GM13977 (cell line): ENCODE results near the gene CECR2.
"Not testable (repeated sequence)": the region's sequence is repeated elsewhere in the genome, so short reads cannot be mapped to it uniquely, and the experiment has no call there.

ENCODE experiments used
- DNase-seq: peaks from one replicate; pipeline ENCODE4 v3.0.0; 2012; ENCODE audit warnings: low spot score
- CTCF ChIP-seq: IDR thresholded peaks from 2 replicates; pipeline ENCODE4 v1.5.1; 2012; ENCODE audit warnings: mild to moderate bottlenecking, control low read depth; ENCODE audit not compliant: insufficient read depth; ENCODE audit errors: extremely low read depth, missing control alignments
- in situ Hi-C: fragments of 300-500 bp; cut with MboI; formaldehyde crosslinking; loops from one replicate; pipeline ENCODE4 v1.12.0; 2022; ENCODE audit warnings: low sequenced_read_pairs, low pct_unique_long_range_greater_than_20kb, mixed read lengths, inconsistent platforms; ENCODE audit not compliant: unreplicated experiment

CECR2 gene

GRCh38 chr22:17518406-17518805 lies 149.1 kb downstream of the CECR2 start:
- in situ Hi-C loops: no loop called here
- TF ChIP-seq CTCF: no peak
- no peak for DNase-seq

DNA sequence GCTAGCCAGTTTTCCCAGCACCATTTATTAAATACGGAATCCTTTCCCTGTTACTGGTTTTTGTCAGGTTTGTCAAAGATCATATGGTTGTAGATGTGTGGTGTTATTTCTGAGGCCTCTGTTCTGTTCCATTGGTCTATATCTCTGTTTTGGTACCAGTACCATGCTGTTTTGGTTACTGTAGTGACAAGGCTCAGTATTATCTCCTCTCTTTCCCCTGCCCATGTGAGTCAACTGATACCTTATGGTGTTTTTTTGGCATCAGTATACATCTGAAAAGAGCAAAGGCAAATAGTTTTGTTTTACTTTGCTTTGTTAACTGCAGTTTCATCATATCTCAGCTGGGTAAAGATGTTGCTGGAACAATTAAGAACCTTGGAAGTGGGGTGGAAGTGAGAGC lies 152.7 kb downstream of the CECR2 start:
- DNase-seq, in situ Hi-C loops: not testable (repeated sequence)

DNA sequence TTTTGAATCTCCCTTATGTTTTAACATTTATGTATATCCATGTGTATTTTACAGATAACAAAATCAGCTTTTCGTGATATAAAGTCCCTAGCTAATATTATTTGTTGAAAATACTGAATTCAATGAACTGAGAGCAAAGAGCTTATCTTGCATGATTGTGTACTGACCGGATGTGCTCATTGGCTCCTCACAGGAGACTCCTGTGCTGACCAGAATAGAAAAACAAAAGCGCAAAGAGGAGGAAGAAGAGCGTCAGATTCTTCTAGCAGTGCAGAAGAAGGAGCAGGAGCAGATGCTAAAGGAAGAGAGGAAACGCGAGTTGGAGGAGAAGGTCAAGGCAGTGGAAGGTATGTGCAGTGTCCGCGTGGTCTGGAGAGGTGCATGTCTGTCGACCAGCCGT lies 154.7 kb downstream of the CECR2 start:
- no peak for TF ChIP-seq CTCF
- no peak for DNase-seq
- in situ Hi-C loops: no loop called here

DNA sequence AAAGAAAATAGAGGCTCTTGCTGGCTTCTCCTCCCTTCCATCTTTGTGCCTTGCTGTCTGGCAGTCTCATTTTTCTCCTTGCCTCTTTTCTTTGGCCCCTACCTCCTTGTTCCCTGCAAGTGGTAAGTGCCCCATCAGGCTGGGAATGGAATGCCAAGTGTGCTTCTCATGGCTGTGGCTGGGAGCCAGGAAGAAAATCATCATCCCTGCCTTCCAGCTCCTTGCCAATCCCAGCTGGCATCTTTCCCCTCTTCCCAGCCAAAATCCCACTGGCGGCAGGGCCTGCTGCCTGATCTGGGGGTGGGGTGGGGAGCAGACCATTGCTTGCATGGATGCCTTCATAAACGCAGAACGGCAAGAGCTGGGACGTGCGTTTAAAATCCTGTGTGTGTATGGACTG lies 167.0 kb downstream of the CECR2 start:
- in situ Hi-C loops: no loop called here
- no peak for TF ChIP-seq CTCF
- no peak for DNase-seq

- in situ Hi-C loops: no loop called here
- no peak for TF ChIP-seq CTCF
These were observed 167.9 kb downstream of the CECR2 start for GRCh38 chr22:17537155-17537554.

DNA sequence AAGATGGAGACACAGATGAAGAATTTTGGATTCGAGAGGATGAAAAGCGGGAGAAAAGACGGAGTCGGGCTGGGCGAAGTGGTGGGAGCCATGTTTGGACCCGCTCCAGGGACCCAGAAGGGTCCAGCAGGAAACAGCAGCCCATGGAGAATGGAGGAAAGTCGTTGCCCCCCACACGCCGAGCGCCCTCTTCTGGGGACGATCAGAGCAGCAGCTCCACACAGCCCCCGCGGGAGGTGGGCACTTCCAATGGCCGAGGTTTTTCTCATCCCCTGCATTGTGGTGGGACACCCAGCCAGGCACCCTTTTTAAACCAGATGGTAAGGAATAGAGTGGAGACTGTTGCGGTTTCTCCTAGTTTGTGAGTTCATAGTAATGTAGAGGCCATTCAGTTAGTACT lies 171.2 kb downstream of the CECR2 start:
- peak; percentile 19 for TF ChIP-seq CTCF
- DNase-seq: no peak
- in situ Hi-C loops: no loop called here

More at GRCh38 chr22:17537155-17537554, 167.9 kb downstream of the CECR2 start:
- no peak for DNase-seq

GRCh38 chr22:17541476-17541875 lies 172.2 kb downstream of the CECR2 start:
- in situ Hi-C loops: no loop called here
- no peak for TF ChIP-seq CTCF
- no peak for DNase-seq

DNA sequence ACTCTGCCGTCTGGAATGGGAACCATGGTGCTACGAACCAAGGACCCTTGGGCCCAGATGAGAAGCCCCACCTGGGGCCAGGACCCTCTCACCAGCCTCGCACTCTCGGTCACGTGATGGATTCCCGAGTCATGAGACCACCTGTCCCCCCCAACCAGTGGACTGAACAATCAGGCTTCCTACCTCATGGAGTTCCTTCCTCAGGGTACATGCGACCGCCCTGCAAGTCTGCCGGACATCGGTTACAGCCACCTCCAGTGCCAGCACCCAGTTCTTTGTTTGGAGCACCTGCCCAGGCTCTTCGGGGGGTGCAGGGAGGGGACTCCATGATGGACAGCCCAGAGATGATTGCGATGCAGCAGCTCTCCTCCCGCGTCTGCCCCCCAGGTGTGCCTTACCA lies 173.2 kb downstream of the CECR2 start:
- no peak for TF ChIP-seq CTCF
- in situ Hi-C loops: no loop called here
- no peak for DNase-seq
